Astrocyte (in vitro differentiated cells and primary cell): Measurements from ENCODE around the gene NPDC1. TPM values are rescaled to one million over a fixed set of nuclear protein-coding genes. Genes with fewer than 3 reads are reported as not detected.

ENCODE experiments used
- DNase-seq: peaks from one replicate; pipeline ENCODE4 v3.0.0-alpha.2; 2010; ENCODE audit warnings: low read depth
- FAIRE-seq: peaks from 2 replicates; lab custom pipeline; 2011; peaks lifted over from hg19 to GRCh38; lab: Jason Lieb, UNC
- H2AFZ ChIP-seq: 2 replicates; pipeline ENCODE4 v1.6.0; 2012; ENCODE audit warnings: low read depth, low read length, inconsistent platforms
- H3K27ac ChIP-seq: 2 replicates; pipeline ENCODE4 v1.5.1; 2011; ENCODE audit warnings: low read depth, low read length, inconsistent platforms
- H3K27me3 ChIP-seq: 2 replicates; pipeline ENCODE4 v1.6.0; 2011; ENCODE audit warnings: low read length, inconsistent platforms; ENCODE audit not compliant: insufficient read depth
- H3K36me3 ChIP-seq: 2 replicates; pipeline ENCODE4 v1.5.1; 2011; ENCODE audit warnings: low read length, inconsistent platforms; ENCODE audit not compliant: insufficient read depth
- H3K4me1 ChIP-seq: 2 replicates; pipeline ENCODE4 v1.5.1; 2011; ENCODE audit warnings: low read length, inconsistent platforms; ENCODE audit not compliant: insufficient read depth
- H3K4me2 ChIP-seq: 2 replicates; pipeline ENCODE4 v1.6.0; 2012; ENCODE audit warnings: low read length, inconsistent platforms
- H3K4me3 ChIP-seq: 2 replicates; pipeline ENCODE4 v1.5.1; 2011; ENCODE audit warnings: low read depth, mild to moderate bottlenecking, low read length, inconsistent platforms; ENCODE audit not compliant: insufficient read depth
- H3K79me2 ChIP-seq: 2 replicates; pipeline ENCODE4 v1.6.0; 2012; ENCODE audit warnings: mild to moderate bottlenecking, low read length, inconsistent platforms; ENCODE audit not compliant: insufficient read depth
- H3K9ac ChIP-seq: 2 replicates; pipeline ENCODE4 v1.6.0; 2012; ENCODE audit warnings: mild to moderate bottlenecking, low read length, inconsistent platforms
- H3K9me3 ChIP-seq: 2 replicates; pipeline ENCODE4 v1.5.1; 2012; ENCODE audit warnings: low read depth, mild to moderate bottlenecking, low read length, inconsistent platforms; ENCODE audit not compliant: insufficient read depth
- H4K20me1 ChIP-seq: 2 replicates; pipeline ENCODE4 v1.6.0; 2012; ENCODE audit warnings: low read length, inconsistent platforms; ENCODE audit not compliant: insufficient read depth
- H3K27ac Mint-ChIP-seq: one replicate; pipeline ENCODE4 v1.8.0; 2021; ENCODE audit warnings: mild to moderate bottlenecking, mixed read lengths; ENCODE audit not compliant: unreplicated experiment
- H3K27me3 Mint-ChIP-seq: one replicate; pipeline ENCODE4 v1.8.0; 2021; ENCODE audit warnings: low read depth, mixed read lengths; ENCODE audit not compliant: unreplicated experiment
- H3K36me3 Mint-ChIP-seq: one replicate; pipeline ENCODE4 v1.8.0; 2021; ENCODE audit warnings: low read depth, mixed read lengths; ENCODE audit not compliant: unreplicated experiment
- H3K4me1 Mint-ChIP-seq: one replicate; pipeline ENCODE4 v1.8.0; 2021; ENCODE audit warnings: low read depth, mixed read lengths; ENCODE audit not compliant: unreplicated experiment
- H3K4me3 Mint-ChIP-seq: one replicate; pipeline ENCODE4 v1.8.0; 2021; ENCODE audit warnings: mild to moderate bottlenecking, moderate library complexity, mixed read lengths; ENCODE audit not compliant: unreplicated experiment
- H3K9me3 Mint-ChIP-seq: one replicate; pipeline ENCODE4 v1.8.0; 2021; ENCODE audit warnings: mild to moderate bottlenecking, mixed read lengths; ENCODE audit not compliant: unreplicated experiment
- EZH2 ChIP-seq: IDR thresholded peaks from 2 replicates; pipeline ENCODE4 v1.6.1; 2012; ENCODE audit warnings: mild to moderate bottlenecking, low read length, inconsistent platforms; ENCODE audit not compliant: insufficient read depth
- total RNA-seq: library from RNA; stranded (reverse); gene quantifications from 2 replicates; pipeline ENCODE4 v1.2.1, GENCODE V29; 2021
- TF ChIP-seq, protein P1 (sequence below): IDR thresholded peaks from 2 replicates; pipeline ENCODE4 v1.5.1; 2011; ENCODE audit warnings: low read depth, mild to moderate bottlenecking, inconsistent platforms, low read length, moderate library complexity; ENCODE audit not compliant: insufficient read depth

The NPDC1 gene
- total RNA-seq, 1 donor from 2014 or later, result 66.8 TPM

DNA sequence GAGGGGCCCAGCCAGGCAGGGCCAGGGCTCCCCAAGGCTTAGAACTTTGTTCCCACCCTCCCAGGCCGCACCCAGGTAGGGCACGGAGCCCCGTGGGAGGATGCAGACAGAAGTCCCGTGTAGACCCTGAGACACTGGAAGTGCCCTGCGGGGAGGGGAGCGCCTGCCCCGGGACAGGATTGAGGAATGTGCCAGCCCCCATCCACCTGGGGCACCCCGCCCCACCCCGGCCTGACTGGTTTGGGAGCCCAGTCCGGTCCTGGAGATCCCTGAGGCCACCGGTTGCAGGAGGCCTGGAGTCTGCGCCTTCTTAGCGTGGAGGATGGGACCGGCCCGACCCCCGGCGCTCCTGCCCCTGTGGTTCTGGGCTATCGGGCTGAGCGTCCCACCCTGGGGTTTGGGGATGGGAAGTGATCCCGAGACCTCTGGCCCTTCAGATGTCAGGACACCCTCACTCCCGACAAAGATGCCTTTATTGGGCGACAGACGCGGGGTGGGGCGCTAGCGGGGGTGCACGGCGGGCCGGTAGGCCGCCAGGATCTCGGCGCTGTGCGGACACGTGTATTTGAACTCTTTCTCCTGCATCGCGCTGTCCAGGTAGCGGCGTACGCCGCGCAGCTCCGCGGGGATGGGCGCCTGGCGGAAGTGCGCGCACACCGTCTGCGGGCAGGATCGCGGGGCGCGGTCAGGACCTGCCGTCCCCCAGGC, 51.6 kb downstream of the NPDC1 start:
- Histone ChIP-seq H3K27ac (no peak overlapping the region), H3K4me1 (peaks cover 40% of the 10 kb centered on the region), H3K27me3 (no peaks in the 10 kb centered on the region), H3K79me2 (peaks cover 13% of the 10 kb centered on the region), H4K20me1 (peaks cover 12% of the 10 kb centered on the region), H2AFZ (no peak overlapping the region), H3K4me2 (no peak overlapping the region), H3K9me3 (peaks cover 6% of the 10 kb centered on the region), H3K9ac (no peak overlapping the region), H3K36me3 (no peaks in the 10 kb centered on the region), H3K4me3 (no peak overlapping the region)
- DNase-seq (no peak), FAIRE-seq (no peak)
- Mint-ChIP-seq H3K27me3 (peaks cover 17% of the 10 kb centered on the region), H3K27ac (no peak overlapping the region), H3K9me3 (peaks cover 5% of the 10 kb centered on the region), H3K4me1 (peaks cover 3% of the 10 kb centered on the region), H3K36me3 (peaks cover 3% of the 10 kb centered on the region), H3K4me3 (peak overlapping the region; percentile 82)
- TF ChIP-seq EZH2, result no peak
- TF ChIP-seq, protein P1, sequence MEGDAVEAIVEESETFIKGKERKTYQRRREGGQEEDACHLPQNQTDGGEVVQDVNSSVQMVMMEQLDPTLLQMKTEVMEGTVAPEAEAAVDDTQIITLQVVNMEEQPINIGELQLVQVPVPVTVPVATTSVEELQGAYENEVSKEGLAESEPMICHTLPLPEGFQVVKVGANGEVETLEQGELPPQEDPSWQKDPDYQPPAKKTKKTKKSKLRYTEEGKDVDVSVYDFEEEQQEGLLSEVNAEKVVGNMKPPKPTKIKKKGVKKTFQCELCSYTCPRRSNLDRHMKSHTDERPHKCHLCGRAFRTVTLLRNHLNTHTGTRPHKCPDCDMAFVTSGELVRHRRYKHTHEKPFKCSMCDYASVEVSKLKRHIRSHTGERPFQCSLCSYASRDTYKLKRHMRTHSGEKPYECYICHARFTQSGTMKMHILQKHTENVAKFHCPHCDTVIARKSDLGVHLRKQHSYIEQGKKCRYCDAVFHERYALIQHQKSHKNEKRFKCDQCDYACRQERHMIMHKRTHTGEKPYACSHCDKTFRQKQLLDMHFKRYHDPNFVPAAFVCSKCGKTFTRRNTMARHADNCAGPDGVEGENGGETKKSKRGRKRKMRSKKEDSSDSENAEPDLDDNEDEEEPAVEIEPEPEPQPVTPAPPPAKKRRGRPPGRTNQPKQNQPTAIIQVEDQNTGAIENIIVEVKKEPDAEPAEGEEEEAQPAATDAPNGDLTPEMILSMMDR, result no peak

DNA sequence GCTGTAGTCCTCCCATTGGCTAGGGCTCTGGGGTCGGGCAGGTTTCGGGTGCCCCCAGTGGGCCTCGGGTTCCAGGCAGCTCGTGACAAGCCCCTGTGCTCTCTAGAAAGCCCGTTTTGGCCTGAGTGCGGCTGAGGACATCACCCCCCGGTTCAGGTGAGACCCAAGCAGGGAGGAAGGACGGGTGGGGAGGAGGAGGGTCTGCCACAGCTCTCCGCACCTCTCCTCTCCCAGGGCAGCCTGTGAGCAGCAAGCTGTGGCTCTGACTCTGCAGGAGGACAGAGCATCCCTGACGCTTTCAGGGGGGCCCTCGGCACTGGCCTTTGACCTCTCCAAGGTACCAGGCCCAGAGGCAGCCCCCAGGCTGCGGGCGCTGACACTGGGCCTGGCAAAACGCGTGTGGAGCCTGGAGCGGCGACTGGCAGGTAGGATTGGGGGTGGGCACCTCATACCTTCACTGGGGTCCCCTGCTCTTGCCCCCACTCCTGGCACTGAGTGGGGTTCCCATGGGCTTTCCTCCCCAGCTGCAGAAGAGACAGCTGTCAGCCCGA, 53.1 kb downstream of the NPDC1 start:
- Mint-ChIP-seq H3K4me3 (peak overlapping the region; percentile 82), H3K4me1 (no peaks in the 10 kb centered on the region), H3K36me3 (peaks cover 3% of the 10 kb centered on the region), H3K9me3 (peaks cover 5% of the 10 kb centered on the region), H3K27me3 (peaks cover 26% of the 10 kb centered on the region), H3K27ac (no peak overlapping the region)
- peaks cover 36% of the 10 kb centered on the region for H3K4me1 ChIP-seq
- no peaks in the 10 kb centered on the region for H3K36me3 ChIP-seq
- DNase-seq (no peak), FAIRE-seq (no peak)
- peaks cover 12% of the 10 kb centered on the region for H4K20me1 ChIP-seq
- H3K4me2 ChIP-seq, result peak overlapping the region; percentile 97
- H3K27me3 ChIP-seq, result no peaks in the 10 kb centered on the region
- peak overlapping the region; percentile 79 for H2AFZ ChIP-seq
- peak overlapping the region; percentile 76 for H3K4me3 ChIP-seq
- peaks cover 6% of the 10 kb centered on the region for H3K9me3 ChIP-seq
- no peak overlapping the region for H3K27ac ChIP-seq
- TF ChIP-seq, protein P1, result no peak
- no peak for TF ChIP-seq EZH2
- H3K79me2 ChIP-seq, result peaks cover 13% of the 10 kb centered on the region
- peak overlapping the region; percentile 75 for H3K9ac ChIP-seq
